Measurements from ENCODE around the gene GMCL1. TPM values are rescaled to one million over a fixed set of nuclear protein-coding genes. Genes with fewer than 3 reads are reported as not detected.

Gene GMCL1
- total and polyA plus RNA-seq, 2 of the 13 experiments (the other 11 are each of a cell fraction or from before 2014, with no cell fraction given): 18.7 to 24.0 TPM

DNA sequence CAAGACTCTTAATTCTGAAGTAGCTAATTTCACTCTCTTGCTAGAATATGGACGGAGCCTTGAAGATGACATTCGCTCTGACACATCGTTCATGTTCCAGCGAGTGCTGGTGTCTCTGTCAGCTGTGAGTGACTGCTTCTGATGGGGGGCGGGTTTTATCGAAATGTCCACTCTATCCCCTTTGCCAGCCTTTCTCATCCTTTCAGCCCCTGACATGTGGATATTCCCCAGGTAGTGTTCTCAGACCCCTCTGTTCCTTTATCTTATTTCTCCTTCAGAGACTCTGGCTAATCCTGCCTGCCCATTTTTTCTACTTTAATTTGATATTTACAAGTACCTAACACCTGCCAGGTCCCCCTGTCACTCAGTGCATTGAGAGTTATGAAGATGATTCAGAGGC is 18.9 kb upstream of the GMCL1 start (continued):
- TF ChIP-seq, protein P1, sequence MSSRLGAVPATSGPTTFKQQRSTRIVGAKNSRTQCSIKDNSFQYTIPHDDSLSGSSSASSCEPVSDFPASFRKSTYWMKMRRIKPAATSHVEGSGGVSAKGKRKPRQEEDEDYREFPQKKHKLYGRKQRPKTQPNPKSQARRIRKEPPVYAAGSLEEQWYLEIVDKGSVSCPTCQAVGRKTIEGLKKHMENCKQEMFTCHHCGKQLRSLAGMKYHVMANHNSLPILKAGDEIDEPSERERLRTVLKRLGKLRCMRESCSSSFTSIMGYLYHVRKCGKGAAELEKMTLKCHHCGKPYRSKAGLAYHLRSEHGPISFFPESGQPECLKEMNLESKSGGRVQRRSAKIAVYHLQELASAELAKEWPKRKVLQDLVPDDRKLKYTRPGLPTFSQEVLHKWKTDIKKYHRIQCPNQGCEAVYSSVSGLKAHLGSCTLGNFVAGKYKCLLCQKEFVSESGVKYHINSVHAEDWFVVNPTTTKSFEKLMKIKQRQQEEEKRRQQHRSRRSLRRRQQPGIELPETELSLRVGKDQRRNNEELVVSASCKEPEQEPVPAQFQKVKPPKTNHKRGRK (CRISPR knock-in tag; IDR thresholded peaks at IDR 0.05): no peak
- TF ChIP-seq RBM22 (optimal IDR thresholded peaks at IDR 0.05; ENCODE audit: low read length) (no peak), ZNF598 (CRISPR knock-in tag; IDR thresholded peaks at IDR 0.05; ENCODE audit: borderline replicate concordance) (no peak), NFIC (IDR thresholded peaks at IDR 0.05; ENCODE audit: low read length) (no peak), CHD4 (IDR thresholded peaks at IDR 0.05; ENCODE audit: borderline replicate concordance, low read length) (no peak), SMAD1 (CRISPR knock-in tag; IDR thresholded peaks at IDR 0.05; ENCODE audit: borderline replicate concordance, low read depth) (no peak)
- TF ChIP-seq, protein P2, sequence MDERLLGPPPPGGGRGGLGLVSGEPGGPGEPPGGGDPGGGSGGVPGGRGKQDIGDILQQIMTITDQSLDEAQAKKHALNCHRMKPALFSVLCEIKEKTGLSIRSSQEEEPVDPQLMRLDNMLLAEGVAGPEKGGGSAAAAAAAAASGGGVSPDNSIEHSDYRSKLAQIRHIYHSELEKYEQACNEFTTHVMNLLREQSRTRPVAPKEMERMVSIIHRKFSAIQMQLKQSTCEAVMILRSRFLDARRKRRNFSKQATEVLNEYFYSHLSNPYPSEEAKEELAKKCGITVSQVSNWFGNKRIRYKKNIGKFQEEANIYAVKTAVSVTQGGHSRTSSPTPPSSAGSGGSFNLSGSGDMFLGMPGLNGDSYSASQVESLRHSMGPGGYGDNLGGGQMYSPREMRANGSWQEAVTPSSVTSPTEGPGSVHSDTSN (CRISPR knock-in tag; IDR thresholded peaks at IDR 0.05): no peak

DNA sequence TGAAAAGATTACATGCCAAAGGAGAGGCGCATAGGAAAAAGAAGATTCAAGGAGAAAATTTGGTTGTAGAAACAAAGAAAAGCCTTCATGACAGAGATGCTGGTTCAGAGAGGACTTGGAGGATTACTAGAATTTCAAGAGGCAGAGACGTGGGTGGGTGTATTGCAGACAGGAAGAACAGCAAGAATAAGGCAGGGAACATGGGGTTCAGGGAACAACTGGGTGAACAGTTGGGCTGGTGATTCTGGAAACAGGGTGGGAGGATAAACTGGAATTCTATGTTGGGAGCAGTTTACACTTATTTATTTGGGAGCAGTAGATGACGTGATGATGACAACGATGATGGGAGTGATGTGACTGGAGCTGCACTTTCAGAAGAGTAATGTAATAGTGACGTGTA is 18.4 kb upstream of the GMCL1 start:
- no TSS peak for BruUV-seq (replicated peaks)
- POLR2A ChIA-PET: no interaction called here
- no peak for FAIRE-seq
- Histone ChIP-seq H3K36me3 (replicated peaks in 1 of 2; ENCODE audit: control insufficient read depth in 1 of 2, insufficient read depth in 2 of 2, low read length in 2 of 2) (peaks cover 38 to 80% of the 10 kb centered on the region in 2 experiments), H3K4me3 (replicated peaks in 1 of 3; ENCODE audit: insufficient read depth in 1 of 3, low read depth in 2 of 3, low read length in 3 of 3) (no peak overlapping the region), H3K27ac (ENCODE audit: extremely low read length, insufficient read depth, low read length) (no peak overlapping the region), H3K4me2 (ENCODE audit: low read depth, low read length) (no peak overlapping the region), H3K79me2 (ENCODE audit: insufficient read depth, low read length) (no peaks in the 10 kb centered on the region), H3K27me3 (ENCODE audit: control insufficient read depth in 1 of 2, insufficient read depth in 2 of 2, low read length in 2 of 2) (no peaks in the 10 kb centered on the region), H2AFZ (ENCODE audit: low read length) (no peak overlapping the region), H3K9me3 (ENCODE audit: low read length) (no peaks in the 10 kb centered on the region), H4K20me1 (ENCODE audit: insufficient read depth, low read length) (no peaks in the 10 kb centered on the region), H3K4me1 (ENCODE audit: insufficient read depth, low read length) (0 out of 2 replicates have a peak, but pooled peaks cover under 1% of the 10 kb centered on the region), H3K9ac (ENCODE audit: insufficient read depth, low read depth, low read length) (no peak overlapping the region)
- in situ Hi-C loops (cut with HindIII; ENCODE audit: extremely low pct_ligation_motif_present, low pct_unique_long_range_greater_than_20kb) (loop anchor here (10.0 kb wide), 1 partner anchor 246 kb away; no protein-coding TSS in a partner anchor), intact Hi-C loops (cut with micrococcal nuclease; ENCODE audit: unreplicated experiment) (no loop called here)
- 97% methylated on average over 5 of the region's 5 CpGs for WGBS (ENCODE audit: low lambda C conversion rate)
- DNase-seq (ENCODE audit: low spot score): no peak
- no peak for ATAC-seq
- CTCF ChIA-PET (ENCODE audit: low intra/inter-chr PET ratio, low total read pairs): no interaction called here
- TF ChIP-seq SP2 (CRISPR knock-in tag; IDR thresholded peaks at IDR 0.05) (no peak), TEAD2 (CRISPR knock-in tag; IDR thresholded peaks at IDR 0.05) (no peak), ZNF3 (CRISPR knock-in tag; IDR thresholded peaks at IDR 0.05) (no peak), JDP2 (CRISPR knock-in tag; IDR thresholded peaks at IDR 0.05; ENCODE audit: borderline replicate concordance) (no peak), PCBP1 (IDR thresholded peaks at IDR 0.05; ENCODE audit: borderline replicate concordance, low read depth, low read length) (no peak), ZNF296 (CRISPR knock-in tag; conservative IDR thresholded peaks at IDR 0.05) (no peak), ZNF232 (CRISPR knock-in tag; IDR thresholded peaks at IDR 0.05; ENCODE audit: borderline replicate concordance) (no peak), WIZ (CRISPR knock-in tag; IDR thresholded peaks at IDR 0.05) (no peak), KDM5A (IDR thresholded peaks at IDR 0.05; ENCODE audit: borderline replicate concordance, low read length) (no peak)
- TF ChIP-seq, protein P3, sequence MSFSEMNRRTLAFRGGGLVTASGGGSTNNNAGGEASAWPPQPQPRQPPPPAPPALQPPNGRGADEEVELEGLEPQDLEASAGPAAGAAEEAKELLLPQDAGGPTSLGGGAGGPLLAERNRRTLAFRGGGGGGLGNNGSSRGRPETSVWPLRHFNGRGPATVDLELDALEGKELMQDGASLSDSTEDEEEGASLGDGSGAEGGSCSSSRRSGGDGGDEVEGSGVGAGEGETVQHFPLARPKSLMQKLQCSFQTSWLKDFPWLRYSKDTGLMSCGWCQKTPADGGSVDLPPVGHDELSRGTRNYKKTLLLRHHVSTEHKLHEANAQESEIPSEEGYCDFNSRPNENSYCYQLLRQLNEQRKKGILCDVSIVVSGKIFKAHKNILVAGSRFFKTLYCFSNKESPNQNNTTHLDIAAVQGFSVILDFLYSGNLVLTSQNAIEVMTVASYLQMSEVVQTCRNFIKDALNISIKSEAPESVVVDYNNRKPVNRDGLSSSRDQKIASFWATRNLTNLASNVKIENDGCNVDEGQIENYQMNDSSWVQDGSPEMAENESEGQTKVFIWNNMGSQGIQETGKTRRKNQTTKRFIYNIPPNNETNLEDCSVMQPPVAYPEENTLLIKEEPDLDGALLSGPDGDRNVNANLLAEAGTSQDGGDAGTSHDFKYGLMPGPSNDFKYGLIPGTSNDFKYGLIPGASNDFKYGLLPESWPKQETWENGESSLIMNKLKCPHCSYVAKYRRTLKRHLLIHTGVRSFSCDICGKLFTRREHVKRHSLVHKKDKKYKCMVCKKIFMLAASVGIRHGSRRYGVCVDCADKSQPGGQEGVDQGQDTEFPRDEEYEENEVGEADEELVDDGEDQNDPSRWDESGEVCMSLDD (CRISPR knock-in tag; IDR thresholded peaks at IDR 0.05; ENCODE audit: borderline replicate concordance): no peak
- TF ChIP-seq, protein P4, sequence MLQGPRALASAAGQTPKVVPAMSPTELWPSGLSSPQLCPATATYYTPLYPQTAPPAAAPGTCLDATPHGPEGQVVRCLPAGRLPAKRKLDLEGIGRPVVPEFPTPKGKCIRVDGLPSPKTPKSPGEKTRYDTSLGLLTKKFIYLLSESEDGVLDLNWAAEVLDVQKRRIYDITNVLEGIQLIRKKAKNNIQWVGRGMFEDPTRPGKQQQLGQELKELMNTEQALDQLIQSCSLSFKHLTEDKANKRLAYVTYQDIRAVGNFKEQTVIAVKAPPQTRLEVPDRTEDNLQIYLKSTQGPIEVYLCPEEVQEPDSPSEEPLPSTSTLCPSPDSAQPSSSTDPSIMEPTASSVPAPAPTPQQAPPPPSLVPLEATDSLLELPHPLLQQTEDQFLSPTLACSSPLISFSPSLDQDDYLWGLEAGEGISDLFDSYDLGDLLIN (CRISPR knock-in tag; IDR thresholded peaks at IDR 0.05; ENCODE audit: borderline replicate concordance): no peak
